NT2/D1 (cell line): ENCODE results near the gene LIPC.

ENCODE experiments used
- SUZ12 ChIP-seq: IDR thresholded peaks from 2 replicates; pipeline ENCODE4 v1.6.1; 2011; ENCODE audit not compliant: insufficient read length, insufficient read depth; ENCODE audit errors: extremely low read depth
- YY1 ChIP-seq: IDR thresholded peaks from 2 replicates; pipeline ENCODE4 v1.6.1; 2011; ENCODE audit not compliant: insufficient read length, insufficient read depth
- ZNF274 ChIP-seq: IDR thresholded peaks from 2 replicates; pipeline ENCODE4 v1.6.1; 2011; ENCODE audit warnings: mild to moderate bottlenecking, low read depth, low read length

DNA sequence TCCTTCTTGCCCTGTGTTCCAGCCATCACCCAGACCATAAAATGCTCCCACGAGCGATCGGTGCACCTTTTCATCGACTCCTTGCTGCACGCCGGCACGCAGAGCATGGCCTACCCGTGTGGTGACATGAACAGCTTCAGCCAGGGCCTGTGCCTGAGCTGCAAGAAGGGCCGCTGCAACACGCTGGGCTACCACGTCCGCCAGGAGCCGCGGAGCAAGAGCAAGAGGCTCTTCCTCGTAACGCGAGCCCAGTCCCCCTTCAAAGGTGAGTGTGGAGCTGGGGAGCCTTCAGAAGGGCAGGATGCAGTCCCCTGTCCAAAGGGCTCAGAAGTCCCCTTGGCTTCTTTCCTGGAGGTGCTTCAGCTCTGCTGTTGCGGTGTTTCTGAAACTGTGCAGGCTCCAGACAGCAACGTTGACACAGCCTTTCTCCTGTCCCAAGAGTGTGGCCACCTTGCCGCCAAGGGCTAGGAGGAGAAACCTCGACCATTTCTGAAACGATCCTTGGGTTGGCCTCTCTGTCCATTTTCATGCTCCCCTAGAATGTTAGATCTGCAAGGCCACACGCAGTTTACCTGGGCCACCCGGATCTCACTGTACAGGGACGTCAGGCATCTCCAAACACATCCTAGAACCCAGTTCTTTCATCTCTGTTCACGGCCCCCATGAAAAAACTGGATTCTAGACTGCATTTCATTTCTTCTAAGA is 116.7 kb downstream of the LIPC start:
- no peak for TF ChIP-seq SUZ12
- no peak for TF ChIP-seq ZNF274
- no peak for TF ChIP-seq YY1
